K562 (cell line): Measurements from ENCODE around the gene PRCC. TPM values are rescaled to one million over a fixed set of nuclear protein-coding genes. Genes with fewer than 3 reads are reported as not detected.

Source experiments
- CBX8 ChIP-seq: fragments of 200-600 bp; sonication (generic); IDR thresholded peaks from 2 replicates; pipeline ENCODE4 v1.6.1; 2012; ENCODE audit warnings: borderline replicate concordance, mixed run types, low read depth, mild to moderate bottlenecking, moderate library complexity, mixed read lengths, low read length, control low read depth, inconsistent platforms; ENCODE audit not compliant: poor library complexity, severe bottlenecking; ENCODE audit errors: extremely low read depth
- GATAD2B ChIP-seq: fragments of 450-650 bp; IDR thresholded peaks from 2 replicates; pipeline ENCODE4 v1.6.1; 2017; ENCODE audit warnings: mild to moderate bottlenecking, borderline replicate concordance
- IRF2 ChIP-seq: sonication (generic); formaldehyde crosslinking; IDR thresholded peaks from 2 replicates; pipeline ENCODE4 v1.8.1; 2022; ENCODE audit warnings: mild to moderate bottlenecking, missing genetic modification reagents
- JUND ChIP-seq, 2 experiments: IDR thresholded peaks; 2 replicates in 1 of 2; 3 replicates in 1 of 2; pipeline ENCODE4 v1.6.1; 2011; ENCODE audit warnings: borderline replicate concordance in 2 of 2, low read depth in 2 of 2, low read length in 2 of 2, improper control_type of control experiment in 1 of 2, missing biosample characterization in 1 of 2, missing genetic modification characterization in 1 of 2, missing genetic modification reagents in 1 of 2
- KLF6 ChIP-seq: fragments of 250-450 bp; sonication (Bioruptor Pico); IDR thresholded peaks from 2 replicates; pipeline ENCODE4 v1.4.0; 2020; ENCODE audit warnings: mild to moderate bottlenecking, moderate library complexity, borderline replicate concordance
- LCOR ChIP-seq: sonication (generic); formaldehyde crosslinking; IDR thresholded peaks from 2 replicates; pipeline ENCODE4 v1.8.0; 2022; ENCODE audit warnings: mild to moderate bottlenecking, missing genetic modification reagents
- RNF2 ChIP-seq: sonication (generic); IDR thresholded peaks from 2 replicates; pipeline ENCODE4 v1.6.1; 2016
- THRAP3 ChIP-seq: fragments of 450-650 bp; IDR thresholded peaks from 2 replicates; pipeline ENCODE4 v1.6.1; 2016; ENCODE audit warnings: mild to moderate bottlenecking, inconsistent platforms, borderline replicate concordance
- ZNF263 ChIP-seq: sonication (generic); formaldehyde crosslinking; IDR thresholded peaks from 2 replicates; pipeline ENCODE4 v1.8.0; 2022; ENCODE audit warnings: mild to moderate bottlenecking, missing genetic modification reagents, borderline replicate concordance
- ZNF699 ChIP-seq: fragments of 250-450 bp; sonication (Bioruptor Pico); IDR thresholded peaks from 2 replicates; pipeline ENCODE4 v1.8.0; 2021; ENCODE audit warnings: mild to moderate bottlenecking, moderate library complexity; ENCODE audit not compliant: insufficient replicate concordance
- polyA plus RNA-seq, 8 experiments: library from polyadenylated mRNA; depleted of rRNA in 4 of 8; stranded (reverse) in 5 of 8; unstranded in 3 of 8; fragments of >200 nt; fragmentation: Nextera tagmentation in 2 of 8; fragmentation: Illumina TruSeq in 1 of 8; extraction: Ambion mirVana in 2 of 8; extraction: Trizol in 1 of 8; gene quantifications; 2 replicates each; pipeline versions ENCODE4 v1.2.1 to v1.2.3, GENCODE V29; 2011 to 2014; ENCODE audit warnings: inconsistent platforms in 1 of 8, missing spikeins in 1 of 8
- total RNA-seq, 7 experiments: library from RNA; depleted of rRNA in 6 of 7; stranded (reverse); fragments of >200 nt in 6 of 7; fragmentation: Illumina TruSeq in 2 of 7; extraction: Trizol in 2 of 7; gene quantifications; 2 replicates each; pipeline versions ENCODE4 v1.2.1 to v1.2.3, GENCODE V29; 2011 to 2021; ENCODE audit warnings: low replicate concordance in 1 of 7
- TF ChIP-seq, protein P1 (sequence below): fragments of 450-650 bp; IDR thresholded peaks from 2 replicates; pipeline ENCODE4 v1.6.1; 2016; ENCODE audit warnings: borderline replicate concordance

PRCC gene
- total and polyA plus RNA-seq, 9 of the 15 experiments (the other 6 are each of a cell fraction or from before 2014, with no cell fraction given): 23.9 to 201 (median 41.1) TPM

GRCh38 chr1:156746728-156747631, 20.4 kb upstream of the PRCC start (continued):
- TF ChIP-seq KLF6 (CRISPR knock-in tag): no peak
- TF ChIP-seq ZNF699 (CRISPR knock-in tag): no peak
- TF ChIP-seq IRF2 (CRISPR knock-in tag): no peak
- 0 out of 2 replicates have a peak, but pooled peaks have one; percentile 26 for TF ChIP-seq ZNF263 (CRISPR knock-in tag)
- TF ChIP-seq RNF2: no peak
- TF ChIP-seq CBX8: no peak
- TF ChIP-seq, protein P1, sequence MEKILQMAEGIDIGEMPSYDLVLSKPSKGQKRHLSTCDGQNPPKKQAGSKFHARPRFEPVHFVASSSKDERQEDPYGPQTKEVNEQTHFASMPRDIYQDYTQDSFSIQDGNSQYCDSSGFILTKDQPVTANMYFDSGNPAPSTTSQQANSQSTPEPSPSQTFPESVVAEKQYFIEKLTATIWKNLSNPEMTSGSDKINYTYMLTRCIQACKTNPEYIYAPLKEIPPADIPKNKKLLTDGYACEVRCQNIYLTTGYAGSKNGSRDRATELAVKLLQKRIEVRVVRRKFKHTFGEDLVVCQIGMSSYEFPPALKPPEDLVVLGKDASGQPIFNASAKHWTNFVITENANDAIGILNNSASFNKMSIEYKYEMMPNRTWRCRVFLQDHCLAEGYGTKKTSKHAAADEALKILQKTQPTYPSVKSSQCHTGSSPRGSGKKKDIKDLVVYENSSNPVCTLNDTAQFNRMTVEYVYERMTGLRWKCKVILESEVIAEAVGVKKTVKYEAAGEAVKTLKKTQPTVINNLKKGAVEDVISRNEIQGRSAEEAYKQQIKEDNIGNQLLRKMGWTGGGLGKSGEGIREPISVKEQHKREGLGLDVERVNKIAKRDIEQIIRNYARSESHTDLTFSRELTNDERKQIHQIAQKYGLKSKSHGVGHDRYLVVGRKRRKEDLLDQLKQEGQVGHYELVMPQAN: peak; percentile 76
- TF ChIP-seq GATAD2B: peak; percentile 82
- peak; percentile 73 for TF ChIP-seq JUND (IDR thresholded peaks at IDR 0.05; ENCODE audit: borderline replicate concordance, low read depth, low read length)
- TF ChIP-seq JUND (tag; IDR thresholded peaks at IDR 0.05; ENCODE audit: borderline replicate concordance, low read depth, low read length): peak; percentile 60; the same call in 1 of the 3 replicates
- TF ChIP-seq LCOR (CRISPR knock-in tag): no peak
- TF ChIP-seq THRAP3: no peak
